ENCODE results near the gene DSCAM.

Gene DSCAM

DNA sequence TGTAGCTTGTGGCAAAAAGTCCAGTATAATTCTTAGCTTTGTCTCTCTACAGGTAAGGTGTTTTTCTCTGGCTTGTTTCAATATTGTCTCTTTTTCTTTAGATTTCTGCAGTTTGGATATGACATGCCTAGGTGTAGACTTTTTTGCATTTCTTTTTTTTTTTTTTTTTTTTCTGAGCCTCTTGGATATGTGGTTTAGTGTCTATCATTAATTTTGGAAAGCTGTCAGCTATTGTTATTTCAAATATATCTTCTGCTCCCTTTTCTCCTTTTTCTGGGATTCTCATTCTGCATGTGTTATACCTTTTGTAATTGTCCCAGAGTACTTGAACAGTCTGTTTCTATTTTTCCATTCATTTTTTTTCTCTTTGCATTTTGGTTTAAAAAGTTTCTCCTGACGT lies 243.2 kb downstream of the DSCAM start:
- in situ Hi-C loops (cut with HindIII; ENCODE audit: low pct_ligation_motif_present, low sequenced_read_pairs): no loop called here
- Histone ChIP-seq H3K4me3 (ENCODE audit: low read depth, low read length) (no peak overlapping the region), H3K36me3 (replicated peaks) (no peaks in the 10 kb centered on the region), H3K27me3 (replicated peaks) (no peaks in the 10 kb centered on the region), H3K27ac (no peak overlapping the region)
- TF ChIP-seq, protein P1, sequence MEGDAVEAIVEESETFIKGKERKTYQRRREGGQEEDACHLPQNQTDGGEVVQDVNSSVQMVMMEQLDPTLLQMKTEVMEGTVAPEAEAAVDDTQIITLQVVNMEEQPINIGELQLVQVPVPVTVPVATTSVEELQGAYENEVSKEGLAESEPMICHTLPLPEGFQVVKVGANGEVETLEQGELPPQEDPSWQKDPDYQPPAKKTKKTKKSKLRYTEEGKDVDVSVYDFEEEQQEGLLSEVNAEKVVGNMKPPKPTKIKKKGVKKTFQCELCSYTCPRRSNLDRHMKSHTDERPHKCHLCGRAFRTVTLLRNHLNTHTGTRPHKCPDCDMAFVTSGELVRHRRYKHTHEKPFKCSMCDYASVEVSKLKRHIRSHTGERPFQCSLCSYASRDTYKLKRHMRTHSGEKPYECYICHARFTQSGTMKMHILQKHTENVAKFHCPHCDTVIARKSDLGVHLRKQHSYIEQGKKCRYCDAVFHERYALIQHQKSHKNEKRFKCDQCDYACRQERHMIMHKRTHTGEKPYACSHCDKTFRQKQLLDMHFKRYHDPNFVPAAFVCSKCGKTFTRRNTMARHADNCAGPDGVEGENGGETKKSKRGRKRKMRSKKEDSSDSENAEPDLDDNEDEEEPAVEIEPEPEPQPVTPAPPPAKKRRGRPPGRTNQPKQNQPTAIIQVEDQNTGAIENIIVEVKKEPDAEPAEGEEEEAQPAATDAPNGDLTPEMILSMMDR (IDR thresholded peaks at IDR 0.05; ENCODE audit: low read depth, low read length, missing control alignments): no peak
- DNase-seq: no peak

DNA sequence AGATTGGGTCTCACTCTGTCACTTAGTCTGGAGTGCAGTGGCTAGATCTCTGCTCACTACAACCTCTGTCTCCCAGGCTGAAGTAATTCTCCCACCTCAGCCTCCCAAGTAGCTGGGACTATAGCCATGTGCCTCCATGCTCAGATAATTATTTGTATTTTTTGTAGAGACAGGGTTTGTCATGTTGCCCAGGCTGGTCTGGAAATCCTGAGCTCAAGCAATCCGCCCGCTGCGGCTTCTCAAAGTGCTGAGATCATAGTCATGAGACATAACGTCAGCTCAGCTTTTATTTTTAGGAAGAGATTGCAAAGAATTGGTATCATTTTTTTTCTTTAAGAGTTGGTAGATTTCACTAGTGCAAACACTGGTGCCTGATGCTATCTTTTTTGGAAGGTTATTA lies 244.9 kb downstream of the DSCAM start:
- TF ChIP-seq, protein P1 (IDR thresholded peaks at IDR 0.05; ENCODE audit: low read depth, low read length, missing control alignments): no peak
- DNase-seq: no peak
- in situ Hi-C loops (cut with HindIII; ENCODE audit: low pct_ligation_motif_present, low sequenced_read_pairs): no loop called here
- no peak overlapping the region for H3K4me3 ChIP-seq (ENCODE audit: low read depth, low read length)
- H3K36me3 ChIP-seq (replicated peaks): no peaks in the 10 kb centered on the region
- H3K27me3 ChIP-seq (replicated peaks): no peaks in the 10 kb centered on the region
- H3K27ac ChIP-seq: no peak overlapping the region

- H3K27me3 ChIP-seq (replicated peaks): no peaks in the 10 kb centered on the region
- H3K4me3 ChIP-seq (ENCODE audit: low read depth, low read length): no peak overlapping the region
- TF ChIP-seq, protein P1 (IDR thresholded peaks at IDR 0.05; ENCODE audit: low read depth, low read length, missing control alignments): no peak
- DNase-seq: no peak
- no peak overlapping the region for H3K27ac ChIP-seq
- in situ Hi-C loops (cut with HindIII; ENCODE audit: low pct_ligation_motif_present, low sequenced_read_pairs): no loop called here
- no peaks in the 10 kb centered on the region for H3K36me3 ChIP-seq (replicated peaks)
Observed at GRCh38 chr21:40595806-40596205, 251.2 kb downstream of the DSCAM start.

DNA sequence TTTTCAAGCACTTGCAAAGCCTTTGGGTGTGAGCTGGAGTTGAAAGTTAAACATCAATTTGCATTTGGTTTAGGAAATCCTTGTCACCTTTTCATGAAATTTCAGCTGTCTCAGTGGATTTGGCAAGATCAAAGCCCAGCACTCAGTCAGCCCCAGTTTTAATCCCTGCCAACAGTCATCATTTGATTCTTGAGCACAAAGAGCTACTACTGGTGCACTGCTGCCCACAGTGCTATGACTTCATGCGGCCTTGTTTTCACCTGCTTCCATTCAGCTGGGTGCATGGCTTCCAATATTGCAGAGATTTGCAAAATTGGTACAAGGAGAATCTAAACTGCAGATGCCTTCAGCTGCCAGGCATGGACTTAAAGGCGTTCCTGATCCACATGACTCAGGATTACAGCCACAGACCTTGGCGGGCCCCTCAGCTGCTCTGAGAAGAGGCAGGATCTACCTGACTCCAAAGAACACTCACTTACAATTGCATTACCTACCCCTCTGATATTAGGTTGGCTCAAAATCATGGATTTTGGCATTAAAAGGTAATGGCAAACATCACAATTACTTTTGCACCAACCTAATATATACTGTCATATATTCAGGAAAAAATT lies 259.1 kb downstream of the DSCAM start:
- H3K4me3 ChIP-seq (ENCODE audit: low read depth, low read length): no peak overlapping the region
- H3K27me3 ChIP-seq (replicated peaks): no peaks in the 10 kb centered on the region
- no peak overlapping the region for H3K27ac ChIP-seq
- no peak for DNase-seq
- no peaks in the 10 kb centered on the region for H3K36me3 ChIP-seq (replicated peaks)
- TF ChIP-seq, protein P1 (IDR thresholded peaks at IDR 0.05; ENCODE audit: low read depth, low read length, missing control alignments): no peak
- in situ Hi-C loops (cut with HindIII; ENCODE audit: low pct_ligation_motif_present, low sequenced_read_pairs): no loop called here

DNA sequence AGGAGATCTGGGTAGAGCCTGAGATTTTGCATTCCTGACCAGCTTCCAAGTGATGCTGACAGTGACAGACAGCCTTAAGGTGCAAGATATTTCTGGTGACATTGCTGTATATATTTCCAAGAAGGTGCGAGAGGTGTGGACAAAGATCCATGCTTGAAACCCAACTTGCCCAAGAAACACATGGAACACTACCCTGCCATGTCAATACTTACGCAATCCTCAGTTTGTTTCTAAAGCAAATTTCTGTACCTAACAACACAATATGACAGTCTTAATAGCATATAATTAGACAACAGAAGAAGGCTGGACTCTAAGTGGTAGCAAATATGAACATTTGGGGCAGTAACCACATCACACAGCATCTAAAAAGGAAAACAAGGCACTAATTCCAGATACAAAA lies 260.4 kb downstream of the DSCAM start:
- no peak for DNase-seq
- no peak overlapping the region for H3K27ac ChIP-seq
- in situ Hi-C loops (cut with HindIII; ENCODE audit: low pct_ligation_motif_present, low sequenced_read_pairs): no loop called here
- no peaks in the 10 kb centered on the region for H3K36me3 ChIP-seq (replicated peaks)
- no peaks in the 10 kb centered on the region for H3K27me3 ChIP-seq (replicated peaks)
- H3K4me3 ChIP-seq (ENCODE audit: low read depth, low read length): no peak overlapping the region
- TF ChIP-seq, protein P1 (IDR thresholded peaks at IDR 0.05; ENCODE audit: low read depth, low read length, missing control alignments): no peak
